OCI-LY3 (cell line): ENCODE measurements around the gene DUS2.

ENCODE experiments used
- CTCF ChIP-seq: fragments of 200-600, 300-600 bp; sonication (generic); IDR thresholded peaks from 2 replicates; pipeline ENCODE4 v1.5.1; 2014; ENCODE audit warnings: antibody characterized with exemption, low read length, low read depth
- EZH2phosphoT487 ChIP-seq: fragments of 200-600 bp; shearing (Covaris generic); IDR thresholded peaks from 2 replicates; pipeline ENCODE4 v1.6.1; 2018; ENCODE audit warnings: antibody characterized with exemption, mixed run types, low read depth

DNA sequence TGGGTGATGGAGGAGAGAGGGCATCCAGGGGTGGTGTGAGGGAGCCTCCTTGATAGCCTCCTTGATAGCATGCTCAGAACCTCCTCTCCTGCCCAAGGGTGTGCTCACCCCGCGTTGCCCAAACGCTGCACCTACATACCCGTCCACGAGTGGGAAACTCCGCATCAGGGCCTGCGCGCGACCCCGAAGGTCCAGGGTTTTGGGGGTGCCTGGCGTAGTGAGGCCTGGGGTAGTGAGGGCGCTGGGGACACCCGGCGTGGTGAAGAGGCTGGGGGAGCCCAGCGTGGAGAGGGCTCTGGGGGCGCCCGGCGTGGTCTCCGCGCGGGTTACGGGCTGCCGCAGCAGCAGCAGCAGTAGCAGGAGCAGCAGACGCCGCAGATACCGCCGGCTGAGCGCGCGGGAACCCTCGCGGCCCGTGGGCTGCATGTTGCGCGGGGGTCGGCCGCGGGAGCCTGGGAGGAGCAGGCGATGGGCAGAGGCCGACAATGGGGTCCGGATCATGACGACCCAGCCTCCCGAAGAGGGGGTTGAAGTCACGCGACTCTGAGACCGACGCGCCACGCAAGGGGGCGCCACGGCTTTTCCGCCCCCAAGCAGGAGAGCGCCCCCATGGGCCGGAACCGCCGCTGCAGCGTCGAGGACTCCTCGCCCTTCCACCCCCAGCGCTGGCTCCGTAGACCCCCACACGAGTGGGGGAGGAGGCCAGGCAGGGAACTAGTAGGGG lies 43.0 kb upstream of the DUS2 start, which contains the start of gene DPEP3:
- TF ChIP-seq CTCF (no peak; the same call in 1 of the 2 replicates), EZH2phosphoT487 (no peak)
